ENCODE data around the gene LIPI.

GRCh38 chr21:14143999-14144398 is 66.8 kb downstream of the LIPI start:
- TF ChIP-seq POLR2A (IDR thresholded peaks at IDR 0.05; ENCODE audit: low read depth, low read length) (no peak), POLR2AphosphoS5 (IDR thresholded peaks at IDR 0.05; ENCODE audit: low read depth, low read length) (no peak), TAF1 (IDR thresholded peaks at IDR 0.05; ENCODE audit: borderline replicate concordance, low read depth, low read length) (no peak)

Measured in GM12892 (cell line).